GM21381 (cell line): ENCODE measurements around the gene CENPH.
"Not testable (repeated sequence)": the region's sequence is repeated elsewhere in the genome, so short reads cannot be mapped to it uniquely, and the experiment has no call there.

ENCODE experiments used
- ATAC-seq: cut with Tn5 transposase; IDR thresholded peaks from one replicate; pipeline ENCODE4 v1.9.1; 2021; ENCODE audit warnings: mild to moderate bottlenecking, moderate library complexity; ENCODE audit not compliant: unreplicated experiment

The CENPH gene

DNA sequence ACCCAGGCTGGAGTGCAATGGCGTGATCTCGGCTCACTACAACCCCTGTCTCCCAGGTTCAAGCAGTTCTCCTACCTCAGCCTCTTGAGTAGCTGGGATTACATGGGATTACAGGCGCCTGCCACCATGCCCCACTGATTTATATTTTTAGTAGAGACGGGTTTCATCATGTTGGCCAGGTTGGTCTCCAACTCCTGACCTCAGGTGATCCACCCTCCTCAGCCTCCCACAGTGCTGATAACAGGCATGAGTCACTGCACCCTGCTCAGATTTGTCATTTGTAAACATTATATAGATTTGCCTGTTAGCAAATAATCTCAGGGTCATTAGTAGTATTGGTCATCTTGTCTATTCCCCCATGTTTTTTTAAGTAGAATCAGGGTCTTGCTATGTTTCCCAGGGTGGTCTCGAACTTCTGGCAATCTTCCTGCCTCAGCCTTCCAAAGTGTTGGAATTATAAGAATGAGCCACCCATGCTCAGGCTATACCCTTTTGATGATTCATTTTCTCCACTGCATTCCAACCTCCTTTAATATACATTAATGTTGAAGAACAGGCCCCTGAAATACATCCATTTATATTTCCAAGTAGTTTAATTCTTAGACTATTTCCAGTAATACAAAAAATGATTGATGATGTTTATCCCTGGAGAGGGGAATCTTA lies 17.3 kb downstream of the CENPH start:
- no peak for ATAC-seq

GRCh38 chr5:69209602-69210001 lies 20.2 kb downstream of the CENPH start:
- ATAC-seq: no peak

GRCh38 chr5:69211200-69211599 lies 21.8 kb downstream of the CENPH start:
- no peak for ATAC-seq

- no peak for ATAC-seq
These were observed 22.6 kb downstream of the CENPH start for GRCh38 chr5:69212022-69212421.

- ATAC-seq: no peak
These were observed 24.3 kb downstream of the CENPH start for GRCh38 chr5:69213513-69214215.

GRCh38 chr5:69217151-69217511 lies 27.7 kb downstream of the CENPH start:
- ATAC-seq: no peak

DNA sequence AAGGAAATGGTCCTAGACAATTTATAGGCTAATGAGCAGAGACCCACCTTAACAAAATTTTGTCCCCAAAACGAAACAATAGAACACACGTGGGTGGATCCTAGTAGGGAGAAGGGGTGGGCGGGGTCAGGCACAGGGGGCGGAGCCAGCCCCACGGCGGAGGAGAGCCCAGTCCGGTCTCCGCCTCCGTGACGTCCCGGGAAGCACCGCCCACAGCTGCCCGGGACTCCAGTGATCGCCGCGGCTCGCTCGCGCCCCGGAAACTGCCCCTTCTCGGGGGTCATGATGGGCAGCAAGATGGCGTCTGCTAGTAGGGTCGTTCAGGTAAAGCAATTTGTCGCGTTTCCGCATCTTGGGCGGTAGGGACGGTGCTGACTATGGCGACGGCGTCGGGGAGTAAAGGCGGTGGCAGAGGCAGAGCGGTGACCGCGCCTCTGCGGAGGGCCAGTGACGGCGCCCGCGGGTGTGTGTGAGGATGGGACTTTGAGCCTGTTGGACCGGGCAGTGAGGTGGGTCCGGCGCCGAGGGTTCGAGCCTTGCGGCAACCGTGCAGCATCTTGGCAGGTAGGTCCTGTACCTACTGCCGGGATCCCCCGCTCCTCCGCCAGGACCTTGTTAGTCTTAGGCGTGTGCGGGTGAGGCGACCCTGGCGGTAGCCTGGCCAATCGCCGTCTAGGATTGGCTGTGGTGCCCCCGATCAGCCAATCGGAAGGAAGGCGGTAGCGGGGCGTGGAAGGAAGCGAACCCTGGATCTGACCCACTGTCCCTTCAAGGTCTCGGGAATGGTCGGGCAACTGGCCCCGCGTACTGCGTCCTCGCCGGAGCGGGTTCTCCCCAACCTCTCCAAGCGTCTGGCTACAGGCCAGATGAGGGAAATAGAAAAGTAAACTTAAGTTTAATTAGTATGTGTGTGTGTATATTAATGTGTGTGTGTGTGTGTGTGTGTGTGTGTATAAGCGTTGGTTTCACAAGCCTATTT lies 28.5 kb downstream of the CENPH start:
- ATAC-seq: peak; percentile 93

DNA sequence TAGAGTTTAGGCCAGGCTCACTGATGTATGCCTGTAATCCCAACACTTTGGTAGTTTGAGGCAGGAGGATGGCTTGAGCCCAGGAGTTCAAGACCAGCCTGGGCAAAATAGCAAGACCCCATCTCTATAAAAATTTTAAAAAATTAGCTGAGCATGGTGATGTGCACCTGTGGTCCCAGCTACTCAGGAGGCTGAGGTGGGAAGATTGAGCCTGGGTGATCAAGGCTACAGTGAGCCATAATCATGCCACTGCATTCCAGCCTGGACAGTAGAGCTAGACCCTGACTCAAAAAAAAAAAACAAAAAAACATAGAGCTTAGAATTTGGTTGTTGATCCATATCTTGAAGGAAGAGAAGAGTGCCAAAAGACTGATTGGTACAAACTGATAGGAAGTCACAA lies 30.6 kb downstream of the CENPH start:
- ATAC-seq: no peak

DNA sequence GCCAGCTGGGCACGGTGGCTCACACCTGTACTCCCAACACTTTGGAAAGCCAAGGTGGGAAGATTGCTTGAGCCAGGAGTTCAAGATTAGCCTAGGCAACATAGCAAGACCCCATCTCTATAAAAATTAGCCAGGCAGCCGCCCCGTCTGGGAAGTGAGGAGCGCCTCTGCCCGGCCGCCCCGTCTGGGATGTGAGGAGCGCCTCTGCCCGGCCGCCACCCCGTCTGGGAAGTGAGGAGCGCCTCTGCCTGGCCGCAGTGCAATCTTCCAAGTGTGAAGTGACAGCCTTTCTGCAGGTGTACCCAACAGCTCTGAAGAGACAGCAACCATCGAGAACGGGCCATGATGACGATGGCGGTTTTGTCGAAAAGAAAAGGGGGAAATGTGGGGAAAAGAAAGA lies 31.0 kb downstream of the CENPH start:
- ATAC-seq: not testable (repeated sequence)

DNA sequence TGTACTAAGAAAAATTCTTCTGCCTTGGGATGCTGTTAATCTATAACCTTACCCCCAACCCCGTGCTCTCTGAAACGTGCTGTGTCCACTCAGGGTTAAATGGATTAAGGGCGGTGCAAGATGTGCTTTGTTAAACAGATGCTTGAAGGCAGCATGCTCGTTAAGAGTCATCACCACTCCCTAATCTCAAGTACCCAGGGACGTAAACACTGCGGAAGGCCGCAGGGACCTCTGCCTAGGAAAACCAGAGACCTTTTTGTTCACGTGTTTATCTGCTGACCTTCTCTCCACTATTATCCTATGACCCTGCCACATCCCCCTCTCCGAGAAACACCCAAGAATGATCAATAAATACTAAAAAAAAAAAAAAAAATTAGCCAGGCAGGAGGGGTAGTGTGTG lies 31.4 kb downstream of the CENPH start:
- ATAC-seq: not testable (repeated sequence)

DNA sequence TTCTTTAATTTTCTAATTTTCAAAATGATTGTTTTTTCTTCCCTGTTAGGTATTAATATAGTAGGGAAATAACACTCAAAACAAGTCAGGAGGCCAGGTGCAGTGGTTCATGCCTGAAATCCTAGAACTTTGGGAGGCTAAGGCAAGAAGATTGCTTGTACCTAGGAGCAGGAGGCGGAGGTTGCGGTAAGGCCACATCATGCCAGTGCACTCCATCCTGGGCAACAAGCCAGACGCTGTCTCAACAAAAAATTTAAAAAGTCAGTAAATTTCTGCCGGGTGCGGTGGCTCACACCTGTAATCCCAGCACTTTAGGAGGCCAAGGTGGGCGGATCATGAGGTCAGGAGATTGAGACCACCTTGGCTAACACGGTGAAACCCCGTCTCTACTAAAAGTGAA lies 35.1 kb downstream of the CENPH start:
- no peak for ATAC-seq

DNA sequence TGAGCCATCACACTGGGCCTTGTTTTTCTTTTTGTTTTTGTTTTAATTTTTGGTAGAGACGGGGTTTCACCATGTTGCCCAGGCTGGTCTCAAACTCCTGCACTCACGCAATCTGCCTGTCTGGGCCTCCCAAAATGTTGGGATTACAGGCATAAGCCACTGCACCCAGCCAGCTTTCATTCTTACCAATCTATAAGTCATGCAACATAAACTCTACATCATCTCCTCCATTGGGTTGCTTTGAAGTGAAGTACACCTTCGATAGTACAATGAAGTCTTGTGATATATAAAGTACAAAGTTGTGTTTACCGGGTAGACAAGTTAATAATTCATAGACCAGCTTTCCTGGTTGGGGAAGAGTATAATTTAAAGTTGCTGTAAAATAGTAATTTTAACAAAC lies 36.5 kb downstream of the CENPH start:
- ATAC-seq: no peak

- no peak for ATAC-seq
These were observed 40.8 kb downstream of the CENPH start for GRCh38 chr5:69230181-69230580.

DNA sequence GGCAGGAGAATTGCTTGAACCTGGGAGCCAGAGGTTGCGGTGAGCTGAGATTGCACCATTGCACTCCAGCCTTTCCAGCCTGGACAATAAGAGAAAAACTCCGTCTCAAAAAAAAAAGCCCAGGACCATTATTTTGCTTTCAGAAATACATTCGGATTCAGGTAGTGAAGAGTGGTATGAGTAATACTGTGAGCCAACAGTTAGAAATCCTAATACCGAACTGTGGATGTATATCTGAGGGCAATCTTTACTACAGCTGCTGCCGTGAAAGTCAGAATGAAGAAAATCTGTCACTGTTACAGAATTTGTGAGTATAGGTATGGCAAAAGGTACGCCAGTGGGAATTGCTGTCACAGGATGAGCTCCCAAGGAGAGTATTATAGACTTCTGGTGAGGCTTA lies 41.9 kb downstream of the CENPH start:
- ATAC-seq: no peak

- no peak for ATAC-seq
These were observed 42.5 kb downstream of the CENPH start for GRCh38 chr5:69231851-69232250.

DNA sequence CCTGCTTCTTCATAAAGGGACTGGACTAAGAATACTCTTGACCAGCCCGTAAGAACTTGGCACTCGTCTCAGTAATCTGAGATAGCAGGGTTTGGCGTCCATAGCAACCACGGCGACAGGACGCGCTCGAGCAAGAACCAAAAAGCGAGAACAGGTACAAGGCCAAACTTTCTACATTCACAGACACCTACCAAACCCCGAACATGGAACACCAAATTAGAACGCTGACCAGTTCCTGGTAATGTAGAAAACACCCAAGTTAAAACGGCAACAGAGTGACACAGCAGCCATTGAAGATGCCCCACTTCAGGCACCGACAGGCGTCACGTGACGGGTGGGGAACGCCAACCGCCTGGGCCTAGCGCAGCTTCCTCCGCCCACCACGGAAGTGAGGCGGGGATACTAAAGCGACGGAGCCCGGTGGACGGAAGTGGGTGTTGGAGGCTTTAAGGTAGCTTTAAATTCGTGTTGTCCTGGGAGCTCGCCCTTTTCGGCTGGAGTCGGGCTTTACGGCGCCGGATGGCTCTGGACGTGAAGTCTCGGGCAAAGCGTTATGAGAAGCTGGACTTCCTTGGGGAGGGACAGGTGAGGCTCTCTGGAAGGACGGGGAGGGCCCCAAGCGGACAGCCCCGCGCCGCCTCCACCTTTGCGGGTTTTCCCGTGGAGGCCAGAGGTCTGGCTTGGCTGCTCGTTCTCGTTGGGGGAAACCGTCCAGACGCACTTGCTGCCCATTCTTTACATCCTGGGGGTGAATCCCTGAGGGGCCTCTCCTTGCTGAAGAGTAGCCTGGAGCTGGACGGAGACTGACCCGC lies 45.3 kb downstream of the CENPH start, which contains the start of gene CDK7:
Gene CDK7, plus strand, starts transcription at position 430 of the 812 bp plus-strand sequence. Its CDS starts 90 bp downstream, at position 520.
- ATAC-seq: peak; percentile 99

DNA sequence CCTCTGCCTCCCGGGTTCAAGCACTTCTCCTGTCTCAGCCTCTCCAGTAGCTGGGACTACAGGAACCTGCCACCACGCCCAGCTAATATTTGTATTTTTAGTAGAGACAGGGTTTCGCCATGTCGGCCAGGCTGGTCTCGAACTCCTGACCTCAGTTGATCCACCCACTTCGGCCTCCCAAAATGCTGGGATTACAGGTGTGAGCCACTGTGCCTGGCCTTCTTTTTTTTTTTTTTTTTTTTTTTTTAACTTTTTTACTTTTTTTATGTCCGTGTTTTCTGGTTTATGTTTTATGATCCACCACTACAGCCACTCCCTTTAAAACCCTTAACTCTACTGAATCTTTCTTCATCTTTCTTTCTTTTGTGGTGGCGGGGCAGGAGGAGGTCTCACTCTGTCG lies 47.4 kb downstream of the CENPH start:
- ATAC-seq: not testable (repeated sequence)

GRCh38 chr5:69237877-69238276 lies 48.5 kb downstream of the CENPH start:
- ATAC-seq: no peak

DNA sequence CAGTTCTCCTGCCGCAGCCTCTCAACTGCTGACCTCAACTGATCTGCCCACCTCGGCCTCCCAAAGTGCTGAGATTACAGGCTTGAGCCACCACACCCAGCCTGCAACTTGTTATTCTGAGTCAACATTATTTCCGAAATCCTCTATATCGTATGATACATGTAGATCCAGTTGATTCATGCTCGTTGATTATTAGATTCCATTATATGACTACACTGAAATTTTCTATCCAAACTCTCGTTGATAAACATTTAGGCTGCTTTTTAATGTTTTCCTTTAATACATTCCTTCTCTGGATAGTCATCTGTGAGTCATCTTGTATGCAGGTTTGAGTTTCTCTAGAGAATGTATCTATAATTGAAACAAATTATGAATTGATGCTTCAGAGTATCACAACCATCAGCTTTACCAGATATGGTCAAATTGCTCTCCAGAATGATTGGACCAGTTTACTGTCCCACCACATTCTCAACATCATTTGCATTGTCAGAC lies 49.4 kb downstream of the CENPH start:
- ATAC-seq: no peak

DNA sequence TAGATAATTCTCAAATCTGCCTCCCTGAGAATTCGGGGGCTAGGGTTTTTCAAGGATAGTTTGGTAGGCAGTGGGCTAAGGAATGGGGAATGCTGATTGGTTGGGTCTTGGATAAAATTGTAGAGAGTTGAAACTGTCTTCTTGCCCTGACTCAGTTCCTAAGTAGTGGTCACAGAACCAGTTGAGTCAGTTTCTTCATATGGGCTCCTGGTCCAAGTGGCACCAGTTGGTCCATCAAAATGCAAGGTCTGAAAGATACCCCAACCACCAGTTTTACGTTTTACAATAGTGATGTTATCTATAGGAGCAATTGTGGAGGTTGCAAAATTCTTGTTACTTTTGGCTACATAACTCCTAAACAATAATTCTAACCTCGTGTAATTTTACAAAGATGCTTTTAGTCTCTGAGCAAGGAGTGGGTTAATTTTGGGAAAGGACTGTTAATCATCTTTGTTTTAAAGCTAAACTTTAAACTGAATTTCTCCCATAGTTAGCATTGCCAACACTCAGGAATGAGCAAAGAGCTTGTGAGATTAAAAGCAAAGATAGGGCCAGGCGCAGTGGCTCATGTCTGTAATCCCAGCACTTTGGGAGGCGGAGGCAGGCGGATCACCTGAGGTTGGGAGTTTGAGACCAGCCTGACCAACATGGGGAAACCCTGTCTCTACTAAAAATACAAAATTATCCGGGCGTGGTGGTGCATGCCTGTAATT lies 53.0 kb downstream of the CENPH start:
- ATAC-seq: no peak
